Activated CD4-positive, CD25-positive, alpha-beta regulatory T cell treated with anti-CD3 and anti-CD28 coated beads, Interleukin-2, amount 50 U/mL, for 72 hours (primary cell): ENCODE results near the gene NEAT1.

Experiments
- DNase-seq: peaks from one replicate; pipeline ENCODE4 v3.0.0; 2021

NEAT1 gene

DNA sequence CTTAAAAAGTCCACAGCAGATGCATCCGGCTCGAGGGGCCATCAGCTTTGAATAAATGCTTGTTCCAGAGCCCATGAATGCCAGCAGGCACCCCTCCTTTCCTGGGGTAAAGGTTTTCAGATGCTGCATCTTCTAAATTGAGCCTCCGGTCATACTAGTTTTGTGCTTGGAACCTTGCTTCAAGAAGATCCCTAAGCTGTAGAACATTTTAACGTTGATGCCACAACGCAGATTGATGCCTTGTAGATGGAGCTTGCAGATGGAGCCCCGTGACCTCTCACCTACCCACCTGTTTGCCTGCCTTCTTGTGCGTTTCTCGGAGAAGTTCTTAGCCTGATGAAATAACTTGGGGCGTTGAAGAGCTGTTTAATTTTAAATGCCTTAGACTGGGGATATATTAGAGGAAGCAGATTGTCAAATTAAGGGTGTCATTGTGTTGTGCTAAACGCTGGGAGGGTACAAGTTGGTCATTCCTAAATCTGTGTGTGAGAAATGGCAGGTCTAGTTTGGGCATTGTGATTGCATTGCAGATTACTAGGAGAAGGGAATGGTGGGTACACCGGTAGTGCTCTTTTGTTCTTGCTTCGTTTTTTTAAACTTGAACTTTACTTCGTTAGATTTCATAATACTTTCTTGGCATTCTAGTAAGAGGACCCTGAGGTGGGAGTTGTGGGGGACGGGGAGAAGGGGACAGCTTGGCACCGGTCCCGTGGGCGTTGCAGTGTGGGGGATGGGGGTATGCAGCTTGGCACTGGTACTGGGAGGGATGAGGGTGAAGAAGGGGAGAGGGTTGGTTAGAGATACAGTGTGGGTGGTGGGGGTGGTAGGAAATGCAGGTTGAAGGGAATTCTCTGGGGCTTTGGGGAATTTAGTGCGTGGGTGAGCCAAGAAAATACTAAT is 1.9 kb downstream of the NEAT1 start:
- peak; percentile 66 for DNase-seq

DNA sequence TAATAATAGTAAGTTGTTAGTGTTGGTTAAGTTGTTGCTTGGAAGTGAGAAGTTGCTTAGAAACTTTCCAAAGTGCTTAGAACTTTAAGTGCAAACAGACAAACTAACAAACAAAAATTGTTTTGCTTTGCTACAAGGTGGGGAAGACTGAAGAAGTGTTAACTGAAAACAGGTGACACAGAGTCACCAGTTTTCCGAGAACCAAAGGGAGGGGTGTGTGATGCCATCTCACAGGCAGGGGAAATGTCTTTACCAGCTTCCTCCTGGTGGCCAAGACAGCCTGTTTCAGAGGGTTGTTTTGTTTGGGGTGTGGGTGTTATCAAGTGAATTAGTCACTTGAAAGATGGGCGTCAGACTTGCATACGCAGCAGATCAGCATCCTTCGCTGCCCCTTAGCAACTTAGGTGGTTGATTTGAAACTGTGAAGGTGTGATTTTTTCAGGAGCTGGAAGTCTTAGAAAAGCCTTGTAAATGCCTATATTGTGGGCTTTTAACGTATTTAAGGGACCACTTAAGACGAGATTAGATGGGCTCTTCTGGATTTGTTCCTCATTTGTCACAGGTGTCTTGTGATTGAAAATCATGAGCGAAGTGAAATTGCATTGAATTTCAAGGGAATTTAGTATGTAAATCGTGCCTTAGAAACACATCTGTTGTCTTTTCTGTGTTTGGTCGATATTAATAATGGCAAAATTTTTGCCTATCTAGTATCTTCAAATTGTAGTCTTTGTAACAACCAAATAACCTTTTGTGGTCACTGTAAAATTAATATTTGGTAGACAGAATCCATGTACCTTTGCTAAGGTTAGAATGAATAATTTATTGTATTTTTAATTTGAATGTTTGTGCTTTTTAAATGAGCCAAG is 2.7 kb downstream of the NEAT1 start:
- peak; percentile 67 for DNase-seq

DNA sequence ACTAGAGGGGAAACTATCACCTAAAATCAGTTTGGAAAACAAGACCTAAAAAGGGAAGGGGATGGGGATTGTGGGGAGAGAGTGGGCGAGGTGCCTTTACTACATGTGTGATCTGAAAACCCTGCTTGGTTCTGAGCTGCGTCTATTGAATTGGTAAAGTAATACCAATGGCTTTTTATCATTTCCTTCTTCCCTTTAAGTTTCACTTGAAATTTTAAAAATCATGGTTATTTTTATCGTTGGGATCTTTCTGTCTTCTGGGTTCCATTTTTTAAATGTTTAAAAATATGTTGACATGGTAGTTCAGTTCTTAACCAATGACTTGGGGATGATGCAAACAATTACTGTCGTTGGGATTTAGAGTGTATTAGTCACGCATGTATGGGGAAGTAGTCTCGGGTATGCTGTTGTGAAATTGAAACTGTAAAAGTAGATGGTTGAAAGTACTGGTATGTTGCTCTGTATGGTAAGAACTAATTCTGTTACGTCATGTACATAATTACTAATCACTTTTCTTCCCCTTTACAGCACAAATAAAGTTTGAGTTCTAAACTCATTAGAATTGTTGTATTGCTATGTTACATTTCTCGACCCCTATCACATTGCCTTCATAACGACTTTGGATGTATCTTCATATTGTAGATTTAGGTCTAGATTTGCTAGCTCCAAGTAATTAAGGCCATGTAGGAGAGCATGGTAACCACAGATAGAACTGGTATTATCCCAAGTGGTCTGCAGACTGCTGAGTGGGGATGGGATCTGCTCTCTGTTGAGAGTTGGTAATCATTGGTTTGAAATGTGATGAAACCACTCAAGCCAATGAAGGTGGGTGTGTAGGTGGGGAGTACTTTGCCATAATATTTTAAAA is 3.6 kb downstream of the NEAT1 start:
- peak; percentile 35 for DNase-seq

DNA sequence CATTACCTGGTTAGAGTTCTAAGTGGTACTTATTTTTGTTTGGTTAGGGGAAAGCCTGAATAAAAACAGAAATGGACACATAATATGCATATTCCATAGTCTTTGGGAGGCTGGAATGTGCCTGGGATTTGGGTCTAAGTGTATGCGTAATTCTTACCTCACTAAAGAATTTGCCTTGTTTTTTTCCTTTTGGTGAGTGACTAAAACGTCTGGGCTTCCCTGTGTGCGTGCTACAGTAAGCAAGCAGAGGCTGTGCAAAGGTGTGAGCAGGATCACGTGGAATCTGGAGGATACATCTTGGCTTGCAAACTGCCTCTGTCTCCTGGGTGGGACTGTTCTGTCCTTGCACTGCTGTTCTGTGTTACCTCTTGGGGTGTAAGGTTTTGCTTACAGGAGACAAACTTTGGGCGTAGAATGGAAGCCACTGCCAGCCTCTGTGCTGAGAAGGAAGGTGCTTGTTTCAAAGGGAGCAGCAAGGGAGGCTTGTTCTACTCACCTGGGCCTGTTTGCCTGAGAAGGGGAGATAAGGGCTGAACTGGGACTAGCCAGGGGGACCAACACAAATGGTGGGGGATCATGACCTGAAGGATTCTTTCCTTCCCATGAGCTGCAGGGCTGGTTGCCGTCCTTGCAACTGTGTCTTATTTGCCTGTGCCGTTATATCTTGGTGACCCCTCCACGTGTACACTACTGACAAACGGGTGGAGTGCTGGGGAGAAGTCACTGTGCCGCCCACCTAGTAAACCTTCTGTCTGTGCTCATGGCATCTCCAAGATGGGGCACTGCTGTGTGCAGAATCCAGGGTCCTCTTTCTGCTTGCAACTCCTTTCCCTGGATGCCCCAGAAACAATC is 4.5 kb downstream of the NEAT1 start:
- DNase-seq = peak; percentile 55

DNA sequence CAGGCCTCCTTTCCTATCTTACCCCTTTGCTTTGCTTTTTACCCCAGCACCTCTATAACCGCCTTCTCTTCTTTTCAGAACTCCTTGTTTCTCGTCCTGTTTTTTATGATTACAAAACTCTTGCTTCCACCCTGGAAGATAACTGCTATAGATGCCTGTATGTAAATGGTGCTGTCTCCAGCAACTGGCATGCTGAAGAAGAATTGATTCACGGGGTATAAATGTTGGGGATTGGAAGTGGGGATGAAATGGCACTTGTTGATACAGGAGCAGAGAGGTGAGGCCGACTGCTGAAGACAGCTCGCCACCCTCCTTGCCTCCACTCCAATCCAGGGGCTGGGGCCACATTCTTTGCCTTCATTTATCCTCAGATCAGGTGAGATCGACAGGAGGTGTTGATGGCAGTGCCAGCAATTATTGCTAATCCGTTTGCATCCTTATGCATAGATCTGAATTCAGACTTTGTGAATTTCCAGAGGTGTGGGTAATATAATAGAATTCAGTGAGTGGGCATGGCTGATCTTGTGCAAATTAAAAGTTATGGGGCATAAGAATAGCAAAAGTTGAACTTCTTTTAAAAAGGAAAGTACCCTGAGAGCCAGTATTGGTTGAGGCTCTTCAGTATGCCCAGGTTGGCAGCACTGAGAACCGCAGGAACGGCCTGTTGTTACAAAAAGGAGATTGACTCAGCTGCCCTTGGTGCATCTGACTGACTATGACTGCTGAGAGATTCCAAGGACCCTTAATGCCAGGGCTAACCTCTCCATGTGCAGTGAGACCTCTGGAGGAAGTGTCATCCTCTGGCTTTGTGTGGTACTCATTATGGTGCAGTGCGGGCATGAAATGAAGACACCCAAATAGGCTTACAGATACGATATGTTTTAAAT is 5.3 kb downstream of the NEAT1 start:
- peak; percentile 45 for DNase-seq

DNA sequence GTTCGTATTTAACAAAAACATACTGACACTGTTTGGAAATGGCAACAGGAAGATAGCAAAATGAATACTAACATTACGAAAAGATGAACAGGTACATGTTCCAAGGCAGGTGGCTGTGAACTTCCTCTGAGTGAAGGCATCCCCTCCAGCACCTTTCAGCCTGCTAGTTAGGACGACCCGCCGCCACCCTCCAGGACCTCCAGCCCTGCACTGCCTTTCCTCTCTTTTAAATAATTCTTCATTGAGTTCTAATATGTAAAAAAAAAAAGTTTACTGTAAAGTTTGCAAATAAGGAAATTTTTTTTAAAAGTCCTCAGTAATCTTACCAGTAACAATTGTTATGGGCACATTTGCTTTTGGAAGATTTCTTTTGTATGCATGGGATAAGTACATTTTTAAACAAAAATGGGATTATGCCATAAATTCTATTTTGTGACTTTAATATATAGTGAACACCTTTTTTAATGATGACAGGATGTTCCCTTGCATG is 6.0 kb downstream of the NEAT1 start:
- DNase-seq = peak; percentile 36

DNA sequence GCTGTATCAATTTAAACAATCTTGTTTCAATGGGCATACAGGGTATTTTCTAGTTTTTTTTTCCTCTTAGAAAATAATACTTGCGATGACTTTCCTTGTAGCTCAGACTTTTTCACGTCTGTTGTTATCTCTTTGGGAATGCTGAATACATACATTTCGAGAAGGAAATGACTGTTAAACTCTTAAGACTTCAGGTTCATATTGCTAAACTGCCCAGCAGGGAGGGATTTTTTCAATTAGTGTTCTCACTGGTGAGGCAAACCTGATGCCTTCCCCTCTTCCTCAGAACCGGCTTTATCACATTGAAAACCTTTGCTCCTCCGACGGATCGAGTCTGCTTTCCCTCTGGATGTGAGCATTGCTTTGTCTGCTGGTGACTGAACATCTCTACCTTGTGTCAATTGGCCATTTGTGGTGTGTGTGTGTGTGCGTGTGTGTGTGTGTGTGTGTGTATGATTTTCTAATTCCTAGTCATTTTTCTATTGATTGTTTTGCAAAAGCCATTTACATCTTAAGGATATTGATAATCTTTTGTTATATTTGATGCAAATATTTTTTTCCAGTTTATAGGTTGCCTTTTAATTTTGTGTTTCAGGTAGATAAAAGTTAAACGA is 6.6 kb downstream of the NEAT1 start:
- DNase-seq = peak; percentile 32

DNA sequence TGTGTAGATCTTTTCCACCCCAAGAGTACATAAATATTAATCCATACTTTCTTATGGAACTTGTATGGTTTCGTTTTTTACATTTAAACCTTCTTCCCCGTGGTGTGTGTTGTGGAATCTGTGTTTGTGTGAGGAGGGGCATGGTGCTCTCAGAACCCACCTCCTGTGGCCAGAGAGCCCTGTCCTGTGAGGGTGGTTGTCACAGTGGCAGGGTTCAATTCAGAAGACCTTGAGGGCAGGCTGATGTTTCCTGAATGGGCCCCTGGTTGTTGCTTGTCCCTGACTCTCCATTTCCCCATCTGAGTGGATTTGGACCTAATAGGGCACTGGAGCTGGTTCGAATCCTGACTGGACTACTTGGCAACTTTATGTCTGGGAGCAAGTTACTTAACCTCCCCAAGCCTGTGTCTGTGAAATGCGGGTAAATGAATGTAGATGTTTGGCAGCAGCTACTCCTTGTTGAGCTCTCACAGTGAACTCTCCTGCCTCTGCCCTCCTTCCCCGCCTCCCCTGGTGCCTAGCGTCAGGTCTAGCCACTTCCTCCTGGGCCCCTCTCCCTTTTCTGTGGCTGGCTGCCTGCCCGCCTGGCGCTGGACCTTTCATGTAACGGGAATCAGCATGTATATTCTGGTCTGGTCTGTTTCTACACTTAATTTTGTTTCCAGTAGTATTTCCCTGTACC is 7.3 kb downstream of the NEAT1 start:
- peak; percentile 57 for DNase-seq

DNA sequence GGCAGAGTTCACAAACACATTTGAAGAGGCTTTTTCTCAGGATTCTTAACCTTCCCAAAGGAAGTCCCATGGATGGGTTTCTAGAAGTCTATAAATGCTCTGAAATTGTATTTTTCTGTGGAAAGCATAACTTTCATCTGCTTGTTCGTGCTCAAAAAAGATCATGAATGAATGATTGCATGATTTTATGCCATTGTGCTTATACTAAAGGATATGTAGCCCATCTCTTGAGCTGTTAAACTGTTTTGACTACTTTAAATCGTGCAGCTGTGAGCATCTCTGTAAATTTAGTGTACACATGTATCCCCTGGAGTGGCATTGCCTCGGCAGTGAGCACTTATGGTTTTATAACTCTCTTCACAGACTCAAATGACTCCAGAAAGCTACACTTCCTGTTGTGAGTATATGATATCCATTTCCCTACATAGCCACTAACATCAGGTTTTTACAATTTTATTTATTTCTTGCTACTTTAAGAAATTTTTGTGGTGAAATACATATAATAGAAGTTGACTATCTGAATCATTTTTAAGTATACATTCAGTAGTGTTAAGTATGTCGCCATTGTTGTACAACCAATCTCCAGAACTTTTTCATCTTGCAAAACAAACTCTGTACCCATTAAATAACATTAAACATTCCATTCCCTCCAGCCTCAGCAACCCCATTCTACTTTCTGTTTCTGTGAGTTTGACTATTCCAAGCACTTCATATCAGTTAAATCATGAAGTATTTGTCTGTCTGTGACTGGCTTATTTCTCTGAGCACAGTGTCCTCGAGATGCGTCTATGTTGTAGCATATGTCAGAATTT is 8.0 kb downstream of the NEAT1 start:
- DNase-seq = peak; percentile 28

DNA sequence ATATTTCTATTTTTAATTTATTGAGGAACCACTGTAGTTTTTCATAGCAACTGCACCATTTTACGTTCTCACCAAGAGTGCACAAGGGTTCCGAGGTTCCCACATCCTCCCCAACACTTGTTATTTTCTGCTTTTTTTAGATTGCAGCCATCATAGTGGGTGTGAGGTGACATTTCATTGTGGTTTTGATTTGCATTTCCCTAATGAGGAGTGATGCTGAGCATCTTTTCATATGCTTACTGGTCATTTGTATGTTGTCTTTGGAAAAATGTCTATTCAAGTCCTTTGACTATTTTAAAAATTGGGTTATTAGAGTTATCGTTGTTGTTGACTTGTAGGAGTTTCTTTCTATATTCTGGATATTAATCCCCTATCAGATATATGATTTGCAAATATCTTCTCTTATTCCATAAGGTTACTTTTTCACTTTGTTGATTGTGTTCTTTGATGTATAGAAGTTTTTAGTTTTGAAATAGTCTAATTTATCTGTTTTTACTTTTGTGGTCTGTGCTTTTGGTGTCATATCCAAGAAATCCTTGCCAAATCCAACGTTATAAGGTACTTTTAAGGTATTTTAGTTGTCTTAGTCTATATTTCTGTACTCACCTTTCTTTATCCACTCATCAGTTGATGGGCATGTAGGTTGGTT is 9.0 kb downstream of the NEAT1 start:
- DNase-seq = peak; percentile 21

DNA sequence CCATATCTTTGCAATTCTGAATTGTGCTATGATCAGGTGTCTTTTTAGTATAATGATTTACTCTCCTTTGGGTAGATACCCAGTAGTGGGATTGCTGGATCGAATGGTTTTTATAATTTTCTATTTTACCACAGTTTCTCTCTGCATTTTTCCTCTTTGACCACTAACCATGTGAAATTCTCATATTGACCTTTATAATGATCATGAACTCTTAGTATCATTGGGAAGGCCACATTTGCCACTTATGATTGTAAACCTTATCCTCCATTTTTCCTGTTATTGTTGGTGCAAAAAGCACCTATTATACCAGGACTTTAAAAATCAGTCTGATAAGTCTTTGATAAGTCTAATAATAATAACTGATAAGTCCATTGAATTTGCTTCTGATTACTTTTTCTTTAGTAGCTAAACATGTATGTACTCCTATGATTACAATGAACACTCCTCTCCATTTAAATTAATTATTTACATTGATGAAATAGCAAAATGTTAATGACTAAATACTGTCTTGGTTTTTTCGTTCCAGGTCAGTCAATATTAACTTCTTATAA is 9.6 kb downstream of the NEAT1 start:
- no peak for DNase-seq

DNA sequence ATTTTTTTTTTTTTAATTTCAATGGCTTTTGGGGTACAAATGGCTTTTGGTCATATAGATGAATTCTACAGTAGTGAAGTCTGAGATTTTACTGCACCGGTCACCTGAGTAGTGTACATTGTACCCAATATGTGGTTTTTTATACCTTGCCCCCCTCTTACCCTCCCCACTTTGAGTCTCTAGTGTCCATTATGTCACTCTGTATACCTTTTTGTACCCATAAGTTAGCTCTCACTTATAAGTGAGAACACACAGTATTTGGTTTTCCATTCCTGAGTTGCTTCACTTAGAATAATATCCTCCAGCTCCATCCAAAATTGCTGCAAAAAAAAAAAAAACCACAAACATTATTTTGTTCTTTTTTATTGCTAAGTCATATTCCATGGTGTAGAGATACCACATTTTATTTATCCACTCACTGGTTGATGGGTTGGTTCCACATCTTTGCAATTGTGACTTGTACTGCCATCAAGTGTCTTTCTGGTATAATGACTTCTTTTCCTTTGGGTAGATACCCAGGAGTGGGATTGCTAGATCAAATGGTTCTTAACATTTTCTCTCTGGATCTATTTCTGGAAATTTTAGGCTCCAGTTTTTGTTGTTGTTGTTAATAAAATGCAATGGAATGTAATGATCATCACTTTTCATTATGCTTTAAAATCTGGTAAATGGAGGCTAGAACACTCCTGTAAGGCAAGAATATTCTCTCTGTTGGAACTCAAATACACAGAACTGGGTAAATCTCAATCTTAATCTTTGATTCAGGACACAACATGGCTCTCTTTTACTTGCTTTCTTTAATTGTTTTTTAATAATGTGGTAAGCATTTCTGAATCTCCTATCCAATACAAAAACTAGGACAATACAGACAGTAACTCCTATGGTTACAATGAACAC is 10.3 kb downstream of the NEAT1 start:
- no peak for DNase-seq

DNA sequence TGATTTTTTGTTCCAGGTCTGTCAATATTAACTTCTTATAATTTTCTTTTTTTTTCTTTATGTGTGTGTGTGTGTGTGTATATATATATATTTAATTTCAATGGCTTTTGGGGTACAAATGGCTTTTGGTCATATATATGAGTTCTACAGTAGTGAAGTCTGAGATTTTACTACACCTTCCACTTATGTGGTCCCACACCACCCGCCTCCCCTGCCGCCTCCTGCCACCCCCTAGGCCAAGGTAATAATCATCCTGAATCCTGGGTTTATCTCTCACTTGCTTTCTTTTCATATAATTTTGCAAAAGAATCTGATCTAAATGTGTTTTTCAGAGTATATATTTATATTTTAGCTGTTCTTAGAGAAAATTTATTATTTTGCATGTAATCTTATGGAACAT is 11.1 kb downstream of the NEAT1 start:
- no peak for DNase-seq

DNA sequence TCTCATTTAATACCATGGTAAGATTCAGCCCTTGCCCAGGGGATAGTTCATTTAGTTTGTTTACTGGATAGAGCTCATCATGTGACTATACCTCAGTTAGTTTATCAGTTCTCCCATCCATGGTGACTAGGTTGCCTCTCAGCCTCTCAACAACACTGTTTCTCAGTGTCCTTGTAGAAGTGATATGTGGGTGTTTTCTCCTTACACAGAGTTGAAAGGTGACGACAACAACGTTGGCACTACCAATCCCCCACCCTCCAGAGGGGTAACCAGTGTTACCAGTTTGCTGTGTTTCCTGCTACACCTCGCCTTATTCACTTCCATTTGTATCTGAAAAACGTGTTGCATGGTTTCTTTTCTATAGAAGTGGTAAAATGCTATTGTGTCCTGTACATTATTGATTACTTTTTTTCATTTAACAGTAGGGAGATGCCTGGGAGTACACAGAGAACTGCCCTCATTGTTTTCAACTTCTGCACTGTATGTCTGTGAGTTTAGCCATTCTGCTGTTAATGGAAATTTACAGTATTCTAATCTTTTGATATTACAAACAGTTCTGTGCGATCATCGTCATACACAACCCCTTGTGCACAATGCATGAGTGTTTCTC is 11.6 kb downstream of the NEAT1 start:
- peak; percentile 21 for DNase-seq

DNA sequence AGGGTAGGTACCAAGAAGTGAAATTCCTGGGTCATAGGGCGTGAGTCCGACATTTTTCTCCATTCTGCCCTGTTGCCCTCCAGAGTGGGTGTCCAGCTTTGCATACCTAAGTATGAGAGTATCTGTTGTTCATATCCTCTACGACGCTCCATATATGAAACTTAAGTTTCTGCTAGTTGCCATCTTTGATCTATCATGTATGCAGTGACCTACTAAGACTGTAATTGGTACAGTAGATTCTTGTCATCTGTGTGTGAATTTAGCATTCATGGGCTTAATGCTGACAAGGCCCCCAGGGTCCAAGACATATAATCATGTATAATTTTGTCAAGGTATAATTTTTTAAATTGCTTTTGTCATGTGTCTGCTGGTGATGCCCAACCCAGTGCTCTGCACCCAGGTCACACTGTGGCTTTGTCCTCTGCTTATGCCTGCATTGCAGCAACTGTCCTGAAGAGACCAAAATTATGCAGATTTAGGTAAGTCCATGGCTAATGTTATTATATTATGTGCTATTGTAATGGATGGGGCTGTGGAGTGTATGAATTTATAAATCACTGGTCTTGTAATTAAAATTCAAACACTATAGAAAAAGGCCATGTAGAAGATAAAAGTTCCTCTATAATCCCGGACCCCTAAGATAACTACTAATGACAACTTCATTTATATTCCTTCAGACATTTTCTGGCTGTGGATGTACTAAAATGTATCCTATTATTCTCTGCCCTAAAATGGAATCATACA is 12.2 kb downstream of the NEAT1 start:
- no peak for DNase-seq
